ENCODE measurements around the gene G3BP2. TPM values are rescaled to one million over a fixed set of nuclear protein-coding genes. Genes with fewer than 3 reads are reported as not detected.

Gene G3BP2
- total and polyA plus RNA-seq, 2 of the 8 experiments (the other 6 are each of a cell fraction or from before 2014, with no cell fraction given) = 83.7 to 378 TPM

- Histone ChIP-seq H3K4me3 (ENCODE audit: extremely low read depth in 1 of 4, insufficient read depth in 2 of 4, low read depth in 3 of 4, low read length in 4 of 4) (no peak overlapping the region), H3K23ac (ENCODE audit: insufficient read length) (no peak overlapping the region), H3K79me2 (ENCODE audit: control insufficient read depth in 1 of 2, insufficient read depth in 2 of 2, low read length in 2 of 2) (peaks cover 8 to 76% of the 10 kb centered on the region in 2 experiments), H4K8ac (ENCODE audit: extremely low read depth, insufficient read depth, low read length) (no peak overlapping the region), H3K27ac (ENCODE audit: low read depth, low read length) (no peak overlapping the region), H2BK5ac (ENCODE audit: low read depth, low read length) (no peak overlapping the region), H3K4ac (replicated peaks; ENCODE audit: insufficient read length, low read depth, low read length) (no peak overlapping the region), H3K14ac (ENCODE audit: insufficient read length) (no peak overlapping the region), H3K79me1 (ENCODE audit: low read depth, low read length) (peaks cover 9% of the 10 kb centered on the region; the same call in 1 of the 2 replicates), H3K23me2 (ENCODE audit: low read depth, low read length) (no peaks in the 10 kb centered on the region), H2AK5ac (ENCODE audit: low read depth, low read length) (no peak overlapping the region), H3K27me3 (replicated peaks in 1 of 4; ENCODE audit: control insufficient read depth in 3 of 4, extremely low read depth in 1 of 4, insufficient read depth in 3 of 4, low read length in 3 of 4) (no peaks in the 10 kb centered on the region), H3K18ac (ENCODE audit: extremely low read depth, low read length) (no peak overlapping the region), H2BK120ac (replicated peaks; ENCODE audit: low read depth, low read length) (no peak overlapping the region), H3K9ac (replicated peaks in 1 of 4; ENCODE audit: extremely low read depth in 1 of 4, low read depth in 3 of 4, low read length in 3 of 4) (no peak overlapping the region), H4K20me1 (replicated peaks in 1 of 2; ENCODE audit: control insufficient read depth in 1 of 2, insufficient read depth in 2 of 2, low read length in 2 of 2) (peaks cover 0 to 2% of the 10 kb centered on the region in 2 experiments), H3K4me1 (replicated peaks in 1 of 4; ENCODE audit: control insufficient read depth in 3 of 4, insufficient read depth in 4 of 4, low read length in 3 of 4) (peaks cover 4 to 12% (median 8%) of the 10 kb centered on the region in 4 experiments; a peak in 5 of 7 replicates), H3K9me3 (ENCODE audit: insufficient read depth in 2 of 2, low read depth in 1 of 2, low read length in 1 of 2) (no peaks in the 10 kb centered on the region), H2BK12ac (ENCODE audit: low read depth, low read length) (no peak overlapping the region), H4K91ac (replicated peaks; ENCODE audit: insufficient read length, low read length) (no peak overlapping the region), H3K36me3 (ENCODE audit: control insufficient read depth in 2 of 4, insufficient read depth in 4 of 4, low read length in 3 of 4) (peaks cover 0 to 22% (median 1%) of the 10 kb centered on the region in 4 experiments; a peak in 2 of 8 replicates), H2BK15ac (ENCODE audit: low read length) (no peak overlapping the region), H2AFZ (ENCODE audit: low read length) (no peak overlapping the region), H4K5ac (ENCODE audit: insufficient read length, low read depth, low read length) (no peak overlapping the region), H3K4me2 (ENCODE audit: insufficient read depth in 1 of 2, low read depth in 2 of 2, low read length in 2 of 2) (no peak overlapping the region), H2BK20ac (ENCODE audit: low read length) (no peak overlapping the region), H3K56ac (replicated peaks; ENCODE audit: insufficient read length, low read depth, low read length) (no peak overlapping the region)
- 87% methylated on average over 4 of the region's 4 CpGs; no CpG with 5 or more reads in 1 of the 2 experiments for WGBS, 2 experiments (ENCODE audit: extremely low coverage in 1 of 2, insufficient coverage in 1 of 2, insufficient read length in 1 of 2, insufficient replicate concordance in 2 of 2, low coverage in 1 of 2, low lambda C conversion rate in 2 of 2, missing lambda C conversion rate in 1 of 2)
- CTCF ChIA-PET (ENCODE audit: partially characterized antibody) = interaction anchor here (0.6 to 8.2 kb wide), 11 partner anchors 12 to 1668 kb away, joined by 3 to 78 read pairs (median 4); partner anchors contain the start of gene USO1
- FAIRE-seq = no peak
- DNase-seq (ENCODE audit: low read depth in 1 of 2, low spot score in 2 of 2) = no peak
- POLR2A ChIA-PET (ENCODE audit: partially characterized antibody) = interaction anchor here (0.8 to 6.8 kb wide), 10 partner anchors 9 to 56 kb away, joined by 3 to 67 read pairs (median 4); partner anchors contain the start of gene USO1
- TF ChIP-seq SP4 (IDR thresholded peaks at IDR 0.05; ENCODE audit: low read length) = no peak
- no peak for TF ChIP-seq CBX5 (IDR thresholded peaks at IDR 0.05; ENCODE audit: low read depth, low read length)
- no peak for TF ChIP-seq BRCA1 (IDR thresholded peaks at IDR 0.05; ENCODE audit: low read depth, low read length)
- TF ChIP-seq CBX8 (IDR thresholded peaks at IDR 0.05; ENCODE audit: borderline replicate concordance, low read depth, low read length) = no peak
- no peak for TF ChIP-seq RXRA (IDR thresholded peaks at IDR 0.05; ENCODE audit: insufficient read depth, low read depth, low read length)
- TF ChIP-seq MAX (IDR thresholded peaks at IDR 0.05) = no peak
- TF ChIP-seq EZH2 (IDR thresholded peaks at IDR 0.05; ENCODE audit: low read depth, low read length, severe bottlenecking) = no peak
- TF ChIP-seq ATF3 (IDR thresholded peaks at IDR 0.05; ENCODE audit: insufficient read depth, low read depth, low read length) = no peak
- no peak for TF ChIP-seq POLR2AphosphoS5 (IDR thresholded peaks at IDR 0.05; ENCODE audit: low read depth, low read length)
- no peak for TF ChIP-seq TAF1 (IDR thresholded peaks at IDR 0.05; ENCODE audit: low read depth, low read length)
- TF ChIP-seq CTBP2 (IDR thresholded peaks at IDR 0.05; ENCODE audit: borderline replicate concordance, insufficient read depth, insufficient read length, low read length) = no peak
- no peak for TF ChIP-seq SIRT6 (IDR thresholded peaks at IDR 0.05; ENCODE audit: low read length)
- no peak for TF ChIP-seq POLR2A (IDR thresholded peaks at IDR 0.05; ENCODE audit: control extremely low read depth in 1 of 2, low read depth in 2 of 2, low read length in 2 of 2)
- TF ChIP-seq ZNF274 (IDR thresholded peaks at IDR 0.05; ENCODE audit: borderline replicate concordance, extremely low read depth, low read length) = no peak
Measured at GRCh38 chr4:75710246-75710645, 37.0 kb upstream of the G3BP2 start.
